H9 (cell line): ENCODE results near the gene ATP5PO. TPM values are rescaled to one million over a fixed set of nuclear protein-coding genes. Genes with fewer than 3 reads are reported as not detected.

Experiments used
- DNase-seq: peaks from one replicate; pipeline ENCODE4 v3.0.0-alpha.2; 2017
- H2AFZ ChIP-seq: one replicate; pipeline ENCODE4 v1.6.1; 2013; ENCODE audit warnings: mild to moderate bottlenecking, low read length, control low read depth, moderate library complexity
- H2AK5ac ChIP-seq: 2 replicates; pipeline ENCODE4 v1.6.1; 2013; ENCODE audit warnings: low read length, control low read depth, mixed read lengths; ENCODE audit not compliant: insufficient read length
- H2BK120ac ChIP-seq: one replicate; pipeline ENCODE4 v1.6.1; 2013; ENCODE audit warnings: low read depth, mild to moderate bottlenecking, low read length, control low read depth, inconsistent platforms; ENCODE audit not compliant: poor library complexity, severe bottlenecking
- H2BK12ac ChIP-seq: 2 replicates; pipeline ENCODE4 v1.6.1; 2013; ENCODE audit warnings: low read length, control low read depth, mixed read lengths, low read depth; ENCODE audit not compliant: insufficient read length
- H2BK15ac ChIP-seq: 2 replicates; pipeline ENCODE4 v1.6.1; 2013; ENCODE audit warnings: low read depth, low read length, control low read depth
- H2BK20ac ChIP-seq: one replicate; pipeline ENCODE4 v1.6.1; 2013; ENCODE audit warnings: low read depth, mild to moderate bottlenecking, low read length, control low read depth, inconsistent platforms; ENCODE audit not compliant: poor library complexity, severe bottlenecking
- H2BK5ac ChIP-seq: 2 replicates; pipeline ENCODE4 v1.6.1; 2013; ENCODE audit warnings: low read length, control low read depth, mixed read lengths; ENCODE audit not compliant: insufficient read length
- H3K14ac ChIP-seq: 2 replicates; pipeline ENCODE4 v1.6.1; 2013; ENCODE audit warnings: low read length, control low read depth; ENCODE audit not compliant: insufficient read depth
- H3K18ac ChIP-seq: 2 replicates; pipeline ENCODE4 v1.6.1; 2013; ENCODE audit warnings: low read depth, mild to moderate bottlenecking, mixed read lengths, low read length, control low read depth; ENCODE audit not compliant: insufficient read length
- H3K23ac ChIP-seq: 2 replicates; pipeline ENCODE4 v1.6.1; 2013; ENCODE audit warnings: low read length, control low read depth, mixed read lengths, low read depth; ENCODE audit not compliant: insufficient read length
- H3K23me2 ChIP-seq: 2 replicates; pipeline ENCODE4 v1.6.1; 2013; ENCODE audit warnings: low read depth, mild to moderate bottlenecking, mixed read lengths, low read length, control low read depth; ENCODE audit not compliant: insufficient read length, poor library complexity, severe bottlenecking
- H3K27ac ChIP-seq: 2 replicates; pipeline ENCODE4 v1.5.1; 2013; ENCODE audit warnings: low read length, control low read depth, mixed read lengths, low read depth; ENCODE audit not compliant: insufficient read length
- H3K27me3 ChIP-seq: 2 replicates; pipeline ENCODE4 v1.6.1; 2013; ENCODE audit warnings: low read length, control low read depth, inconsistent platforms; ENCODE audit not compliant: insufficient read depth
- H3K4ac ChIP-seq: 2 replicates; pipeline ENCODE4 v1.6.1; 2013; ENCODE audit warnings: low read depth, mild to moderate bottlenecking, control low read depth, inconsistent platforms, low read length, moderate library complexity
- H3K4me1 ChIP-seq: 2 replicates; pipeline ENCODE4 v1.6.1; 2013; ENCODE audit warnings: low read length, control low read depth, inconsistent platforms; ENCODE audit not compliant: insufficient read depth
- H3K4me2 ChIP-seq: 2 replicates; pipeline ENCODE4 v1.6.1; 2013; ENCODE audit warnings: low read length, control low read depth, mixed read lengths; ENCODE audit not compliant: insufficient read length, insufficient read depth
- H3K56ac ChIP-seq: 2 replicates; pipeline ENCODE4 v1.6.1; 2013; ENCODE audit warnings: low read depth, mild to moderate bottlenecking, mixed read lengths, low read length, control low read depth; ENCODE audit not compliant: insufficient read length
- H3K79me1 ChIP-seq: 2 replicates; pipeline ENCODE4 v1.6.1; 2013; ENCODE audit warnings: low read depth, mild to moderate bottlenecking, moderate library complexity, low read length, control low read depth, inconsistent platforms; ENCODE audit not compliant: insufficient read depth, poor library complexity, severe bottlenecking
- H3K79me2 ChIP-seq: 2 replicates; pipeline ENCODE4 v1.6.1; 2013; ENCODE audit warnings: low read length, control low read depth, inconsistent platforms; ENCODE audit not compliant: insufficient read depth
- H3K9ac ChIP-seq: 2 replicates; pipeline ENCODE4 v1.6.1; 2013; ENCODE audit warnings: low read length, control low read depth, mixed read lengths; ENCODE audit not compliant: insufficient read length; ENCODE audit errors: extremely low read depth
- H3K9me3 ChIP-seq: one replicate; pipeline ENCODE4 v1.6.1; 2013; ENCODE audit warnings: low read depth, low read length, inconsistent platforms; ENCODE audit not compliant: control insufficient read depth
- H3T11ph ChIP-seq: one replicate; pipeline ENCODE4 v1.6.1; 2013; ENCODE audit warnings: mild to moderate bottlenecking, low read length, control low read depth, inconsistent platforms
- H4K20me1 ChIP-seq: one replicate; pipeline ENCODE4 v1.6.1; 2013; ENCODE audit not compliant: control insufficient read depth, insufficient read length, insufficient read depth
- H4K5ac ChIP-seq: 2 replicates; pipeline ENCODE4 v1.6.1; 2013; ENCODE audit warnings: low read depth, mild to moderate bottlenecking, mixed read lengths, low read length, control low read depth; ENCODE audit not compliant: insufficient read length
- H4K8ac ChIP-seq: replicated peaks from 2 replicates; pipeline ENCODE4 v1.6.1; 2013; ENCODE audit warnings: low read length, control low read depth, mixed read lengths, low read depth; ENCODE audit not compliant: insufficient read length
- H4K91ac ChIP-seq: 2 replicates; pipeline ENCODE4 v1.6.1; 2013; ENCODE audit warnings: low read depth, mild to moderate bottlenecking, moderate library complexity, mixed read lengths, low read length, control low read depth; ENCODE audit not compliant: insufficient read length
- H3K27ac Mint-ChIP-seq, 3 experiments: 2 replicates in 2 of 3; 3 replicates in 1 of 3; pipeline ENCODE4 v1.8.0; 2020 to 2021; ENCODE audit warnings: mixed read lengths in 3 of 3, mild to moderate bottlenecking in 1 of 3, moderate library complexity in 1 of 3
- H3K27me3 Mint-ChIP-seq: 2 replicates; pipeline ENCODE4 v1.8.0; 2021; ENCODE audit warnings: low read depth, mild to moderate bottlenecking, moderate library complexity, mixed read lengths
- H3K36me3 Mint-ChIP-seq, 3 experiments: 2 replicates in 2 of 3; 3 replicates in 1 of 3; pipeline ENCODE4 v1.8.0; 2020 to 2021; ENCODE audit warnings: low read depth in 3 of 3, mixed read lengths in 3 of 3; ENCODE audit not compliant: insufficient read depth in 1 of 3
- H3K4me1 Mint-ChIP-seq, 2 experiments: 2 replicates each; pipeline ENCODE4 v1.8.0; 2020; ENCODE audit warnings: mixed read lengths in 2 of 2
- H3K4me3 Mint-ChIP-seq, 2 experiments: 2 replicates in 1 of 2; 3 replicates in 1 of 2; pipeline ENCODE4 v1.8.0; 2020 to 2021; ENCODE audit warnings: mild to moderate bottlenecking in 2 of 2, mixed read lengths in 2 of 2, moderate library complexity in 1 of 2
- H3K9me3 Mint-ChIP-seq, 2 experiments: 2 replicates in 1 of 2; 3 replicates in 1 of 2; pipeline ENCODE4 v1.8.0; 2020; ENCODE audit warnings: mild to moderate bottlenecking in 2 of 2, mixed read lengths in 2 of 2, moderate library complexity in 1 of 2
- CTCF ChIP-seq: fragments of 200-600 bp; sonication (generic); conservative IDR thresholded peaks from 3 replicates; pipeline ENCODE4 v1.8.0; 2021; ENCODE audit warnings: antibody characterized with exemption, mild to moderate bottlenecking
- WGBS: extraction: QIAGEN DNeasy Blood & Tissue Kit; methylation state at CpG from one replicate; pipeline ENCODE4 v1.1.7; 2013; ENCODE audit warnings: missing lambda C conversion rate, low lambda C conversion rate, mixed read lengths; ENCODE audit not compliant: insufficient read length; ENCODE audit errors: extremely low coverage; 5-methylcytosine and 5-hydroxymethylcytosine counted together
- total RNA-seq: library from RNA; stranded (reverse); gene quantifications from 2 replicates; pipeline ENCODE4 v1.2.1, GENCODE V29; 2021

The ATP5PO gene
- total RNA-seq, 1 experiment from 2014 or later: 275 TPM

- no peak overlapping the region for H3K56ac ChIP-seq
- no peak overlapping the region for H2AFZ ChIP-seq
- H3K27ac Mint-ChIP-seq: no peak overlapping the region
- peaks cover 19 to 24% of the 10 kb centered on the region in 2 experiments for H3K4me1 Mint-ChIP-seq
- no peaks in the 10 kb centered on the region for H3K79me1 ChIP-seq
- no peak overlapping the region for H3K4me2 ChIP-seq
- H4K5ac ChIP-seq: no peak overlapping the region
- no peak overlapping the region for H2BK120ac ChIP-seq
- no peak overlapping the region for H3K18ac ChIP-seq
- H4K20me1 ChIP-seq: no peaks in the 10 kb centered on the region
- no peaks in the 10 kb centered on the region for H3K23me2 ChIP-seq
- DNase-seq: no peak
- no peak overlapping the region for H2AK5ac ChIP-seq
- H3T11ph ChIP-seq: no peak overlapping the region
- H2BK20ac ChIP-seq: no peak overlapping the region
- TF ChIP-seq CTCF: no peak
- no peak overlapping the region for H3K23ac ChIP-seq
- H3K4me3 Mint-ChIP-seq: no peak overlapping the region
- no peaks in the 10 kb centered on the region for H3K36me3 Mint-ChIP-seq
- H3K27ac ChIP-seq: no peak overlapping the region
- H3K4ac ChIP-seq: no peak overlapping the region
- H3K9me3 Mint-ChIP-seq: peaks cover 0 to 5% of the 10 kb centered on the region in 2 experiments; a peak in 1 of 5 replicates
- no peaks in the 10 kb centered on the region; the same call in none of the 2 replicates for H3K4me1 ChIP-seq
- H3K14ac ChIP-seq: no peak overlapping the region
- H3K9ac ChIP-seq: no peak overlapping the region
- no CpG with 5 or more reads among the region's 5 CpGs for WGBS
- H2BK5ac ChIP-seq: no peak overlapping the region
- no peaks in the 10 kb centered on the region for H3K9me3 ChIP-seq
- H3K79me2 ChIP-seq: no peaks in the 10 kb centered on the region
- H4K8ac ChIP-seq: no peak overlapping the region
- peaks cover 4% of the 10 kb centered on the region for H3K27me3 Mint-ChIP-seq
- H4K91ac ChIP-seq: no peak overlapping the region
- no peak overlapping the region for H2BK15ac ChIP-seq
- no peak overlapping the region for H2BK12ac ChIP-seq
- no peaks in the 10 kb centered on the region for H3K27me3 ChIP-seq
These were observed 25.4 kb downstream of the ATP5PO start for GRCh38 chr21:33890187-33890586.
